Dedifferentiated amniotic fluid mesenchymal stem cell (primary cell): ENCODE measurements around the gene NSD2.
"Not testable (repeated sequence)": the region's sequence is repeated elsewhere in the genome, so short reads cannot be mapped to it uniquely, and the experiment has no call there.

Experiments used
- DNase-seq: peaks from one replicate; pipeline ENCODE4 v3.0.0-alpha.2; 2016; ENCODE audit errors: extremely low spot score

NSD2 gene

DNA sequence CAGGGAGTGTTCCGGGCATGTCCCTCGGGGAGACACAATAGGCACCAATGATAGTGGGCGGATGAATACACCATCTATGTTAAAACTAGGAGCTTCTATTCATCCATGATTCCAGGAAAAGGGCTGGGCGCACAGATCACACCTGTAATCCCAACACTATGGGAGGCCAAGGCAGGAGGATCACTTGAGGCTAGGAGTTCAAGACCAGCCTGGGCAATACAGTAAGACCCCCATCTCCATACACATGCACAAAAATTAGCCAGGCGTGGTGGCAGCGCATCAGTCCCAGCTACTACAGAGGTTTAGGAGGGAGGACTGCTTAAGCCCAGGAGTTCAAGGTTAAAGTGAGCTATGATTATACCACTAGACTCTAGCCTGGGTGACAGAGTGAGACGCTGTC is 135.2 kb downstream of the NSD2 start:
- DNase-seq, result no peak

DNA sequence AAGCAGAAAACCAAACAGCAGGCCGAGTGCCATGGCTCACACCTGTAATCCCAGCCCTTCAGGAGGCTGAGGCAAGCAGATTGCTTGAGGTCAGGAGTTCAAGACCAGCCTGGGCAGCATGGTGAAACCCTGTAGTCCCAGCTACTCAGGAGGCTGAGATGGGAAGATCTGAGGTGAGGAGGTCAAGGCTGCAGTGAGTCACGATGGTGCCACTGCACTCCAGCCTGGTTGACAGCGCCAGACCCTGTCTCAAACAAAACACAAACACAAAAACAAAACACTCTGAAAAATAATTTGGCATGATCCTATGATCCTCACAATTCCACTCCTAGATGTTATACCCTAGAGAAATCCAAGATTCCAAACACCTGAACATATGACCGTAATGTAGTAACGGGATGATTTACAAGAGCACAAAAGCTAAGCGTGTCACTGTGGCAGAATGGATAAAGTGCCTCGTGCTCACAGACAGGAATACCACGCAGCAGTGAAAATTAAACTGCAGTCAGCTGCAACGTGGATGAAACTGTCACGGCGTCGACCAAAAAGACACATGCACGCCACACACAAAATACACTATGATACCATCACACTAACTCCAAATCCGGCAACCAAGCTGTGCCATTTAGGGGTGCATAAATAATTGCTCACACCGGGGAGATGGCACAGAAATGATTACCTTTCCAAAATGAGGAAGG is 135.9 kb downstream of the NSD2 start:
- no peak for DNase-seq

DNA sequence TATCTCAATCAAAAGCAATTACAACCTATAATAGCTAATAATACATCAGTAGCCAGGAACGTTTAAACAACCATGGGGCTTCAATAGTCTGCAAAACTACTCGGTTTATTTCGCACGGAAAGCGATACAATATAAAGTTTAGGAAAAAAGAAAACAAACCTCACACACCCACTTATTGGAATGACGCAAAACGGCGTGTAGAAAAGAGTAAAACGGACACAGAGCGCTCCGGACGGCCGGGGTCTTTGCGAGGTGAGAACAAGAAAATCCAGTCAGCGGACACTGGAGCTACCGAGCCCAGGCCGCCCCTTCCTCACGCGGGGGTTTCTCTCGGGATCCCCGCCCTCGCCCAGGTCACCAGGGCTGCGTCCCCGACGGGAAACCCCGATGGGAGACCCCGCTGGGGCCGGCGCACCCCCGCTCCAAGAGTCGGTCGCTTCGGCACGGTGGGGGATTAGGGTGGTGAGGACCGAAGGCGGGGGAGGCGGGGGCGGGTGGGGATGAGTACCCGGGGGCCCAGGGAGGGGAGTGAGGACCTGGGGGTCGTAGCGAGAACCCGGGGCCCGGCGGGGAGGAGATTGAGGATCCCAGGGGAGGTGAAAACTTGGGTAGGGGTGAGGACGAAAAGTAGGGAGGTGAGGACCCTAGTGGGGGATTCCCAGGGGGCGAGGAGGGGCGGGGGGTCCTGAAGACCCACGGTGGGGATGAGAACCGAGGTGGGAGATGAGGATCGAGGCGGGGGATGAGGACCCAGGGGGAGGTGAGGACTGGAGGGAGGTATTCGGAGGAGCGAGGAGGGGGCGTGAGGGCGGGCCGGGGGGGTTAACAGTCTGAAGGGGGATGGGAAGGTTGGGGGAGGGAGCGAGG is 136.8 kb downstream of the NSD2 start:
- no peak for DNase-seq

DNA sequence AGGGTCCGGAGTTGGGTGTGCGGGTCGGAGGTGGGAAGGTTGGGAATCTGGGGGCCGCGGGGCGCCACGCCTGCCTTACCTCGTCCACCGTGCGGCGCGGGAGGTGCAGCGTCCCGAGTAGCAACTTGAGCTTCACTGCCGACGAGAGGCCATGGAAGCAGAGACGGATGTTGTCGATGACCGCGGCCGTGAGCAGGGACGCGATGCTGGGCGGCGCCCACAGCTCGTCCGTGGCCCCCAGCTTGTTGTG is 137.4 kb downstream of the NSD2 start:
- no peak for DNase-seq

DNA sequence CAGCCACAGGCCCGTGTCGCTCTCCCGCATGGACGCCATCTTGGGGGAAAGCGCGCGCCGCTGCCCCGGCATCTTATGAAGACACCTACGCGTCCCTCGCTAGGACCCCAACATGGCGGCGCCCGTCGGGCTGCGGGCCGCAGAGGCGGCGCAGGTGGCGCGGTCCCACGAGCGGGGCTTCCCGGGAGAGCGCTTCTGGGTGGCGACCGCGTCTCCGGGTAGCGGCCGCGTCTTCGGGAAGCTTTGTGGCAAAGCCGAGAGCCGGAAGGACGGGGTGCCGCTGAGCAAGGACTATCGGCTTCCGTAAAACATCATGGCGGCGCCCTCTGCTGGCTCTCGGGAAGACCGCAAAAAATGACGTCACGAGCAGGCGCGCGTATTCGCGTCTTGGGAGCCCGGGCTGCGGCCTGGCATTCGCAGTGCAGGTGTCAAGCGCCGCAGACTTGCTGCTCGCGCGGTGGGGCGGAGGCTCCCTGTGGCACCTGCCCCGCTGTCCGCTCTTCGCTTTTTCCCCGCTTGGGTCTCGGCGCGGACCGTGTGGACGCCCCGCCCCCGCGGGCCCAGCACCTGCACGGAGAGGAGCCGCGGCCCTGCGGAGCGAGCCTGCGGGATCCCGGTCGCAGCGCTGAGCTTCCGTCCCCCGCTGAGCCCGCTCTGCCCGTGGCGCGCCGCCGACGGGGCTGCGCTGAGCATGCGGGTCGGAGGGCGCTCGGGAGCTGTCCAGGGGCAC is 137.9 kb downstream of the NSD2 start, which contains the start of gene NELFA:
Gene NELFA, minus strand, starts transcription at position 54 of the 730 bp plus-strand sequence. Its CDS starts 15 bp downstream, at position 39.
- peak; percentile 93 for DNase-seq

DNA sequence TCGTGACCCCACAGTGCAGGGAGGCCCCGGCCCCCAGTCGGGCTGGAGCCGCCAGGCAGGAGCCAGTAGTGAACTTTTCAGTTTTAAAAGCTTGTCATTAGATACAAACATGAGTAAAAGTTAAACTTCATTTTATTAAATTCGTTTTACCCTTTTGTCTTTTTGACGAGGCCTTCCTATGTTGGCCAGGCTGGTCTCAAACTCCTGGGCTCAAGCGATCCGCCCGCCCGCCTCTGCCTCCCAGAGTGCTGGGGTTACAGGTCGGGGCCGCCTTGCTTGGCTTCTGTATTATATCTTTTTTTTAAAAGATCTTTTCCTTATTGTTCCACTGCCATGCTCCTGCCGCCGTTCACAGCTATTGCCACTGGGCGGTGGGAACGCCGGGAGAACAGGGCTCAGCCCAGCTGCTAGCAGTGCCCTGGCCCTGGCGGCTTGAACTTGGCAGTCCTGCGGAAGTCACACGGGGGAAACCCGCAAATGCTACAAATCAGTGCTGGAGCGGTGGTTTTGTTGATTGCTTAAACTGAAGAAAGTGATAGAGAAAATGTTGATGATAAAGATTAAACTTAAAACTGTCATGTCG is 138.5 kb downstream of the NSD2 start:
- DNase-seq, result peak; percentile 27

DNA sequence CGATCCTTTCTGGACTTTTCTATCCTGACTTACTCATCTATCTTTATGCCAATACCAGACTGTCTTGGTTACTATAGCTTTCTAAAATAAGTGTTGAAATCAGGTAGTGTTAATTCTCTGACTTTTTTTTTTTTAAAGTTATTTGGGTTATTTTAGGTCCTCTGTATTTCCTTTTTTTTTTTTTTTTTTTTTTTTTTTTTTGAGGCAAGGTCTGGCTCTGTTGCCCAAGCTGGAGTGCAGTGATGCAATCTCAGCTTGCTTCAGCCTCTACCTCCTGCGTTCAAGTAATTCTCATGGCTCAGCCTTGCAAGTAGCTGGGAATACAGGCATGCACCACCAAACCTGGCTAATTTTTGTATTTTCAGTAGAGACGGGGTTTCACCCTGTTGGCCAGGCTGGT is 140.4 kb downstream of the NSD2 start:
- no peak for DNase-seq

DNA sequence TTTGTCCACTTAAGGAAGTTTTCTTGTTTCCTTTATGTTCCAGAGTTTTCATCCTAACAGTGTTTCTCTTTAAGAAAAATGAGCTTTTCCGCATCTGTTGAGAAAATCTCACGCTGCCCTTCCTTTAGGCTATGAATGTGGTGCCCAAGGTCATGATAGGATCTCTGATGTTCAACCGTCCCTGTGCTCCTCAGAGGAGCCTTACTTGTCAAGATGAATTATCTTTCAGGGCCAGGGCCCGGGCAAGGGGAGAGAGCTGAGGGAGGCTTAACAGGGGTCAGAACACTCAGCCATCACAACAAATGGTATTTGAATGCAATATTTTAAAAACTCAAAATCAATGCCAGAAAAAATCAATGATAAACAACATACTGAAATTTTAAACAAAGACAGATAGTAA is 143.8 kb downstream of the NSD2 start:
- DNase-seq, result no peak

DNA sequence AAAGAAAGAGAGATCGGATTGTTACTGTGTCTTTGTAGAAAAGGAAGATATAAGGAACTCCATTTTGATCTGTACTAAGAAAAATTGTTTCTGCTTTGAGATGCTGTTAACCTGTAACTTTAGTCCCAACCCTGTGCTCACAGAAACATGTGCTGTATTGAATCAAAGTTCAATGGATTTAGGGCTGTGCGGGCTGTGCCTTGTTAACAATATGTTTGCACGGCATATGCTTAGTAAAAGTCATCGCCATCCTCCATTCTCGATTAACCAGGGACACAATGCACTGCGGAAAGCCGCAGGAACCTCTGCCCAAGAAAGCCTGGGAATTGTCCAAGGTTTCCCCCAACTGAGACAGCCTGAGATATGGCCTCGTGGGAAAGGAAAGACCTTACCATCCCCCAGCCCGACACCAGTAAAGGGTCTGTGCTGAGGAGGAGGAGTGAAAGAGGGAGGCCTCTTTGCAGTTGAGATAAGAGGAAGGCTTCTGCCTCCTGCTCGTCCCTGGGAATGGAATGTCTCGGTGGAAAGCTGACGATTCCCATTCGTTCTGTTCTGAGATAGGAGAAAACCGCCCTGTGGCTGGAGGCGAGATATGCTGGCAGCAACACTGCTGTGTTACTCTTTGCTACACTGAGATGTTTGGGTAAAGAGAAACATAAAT is 150.3 kb downstream of the NSD2 start:
- DNase-seq, result not testable (repeated sequence)

DNA sequence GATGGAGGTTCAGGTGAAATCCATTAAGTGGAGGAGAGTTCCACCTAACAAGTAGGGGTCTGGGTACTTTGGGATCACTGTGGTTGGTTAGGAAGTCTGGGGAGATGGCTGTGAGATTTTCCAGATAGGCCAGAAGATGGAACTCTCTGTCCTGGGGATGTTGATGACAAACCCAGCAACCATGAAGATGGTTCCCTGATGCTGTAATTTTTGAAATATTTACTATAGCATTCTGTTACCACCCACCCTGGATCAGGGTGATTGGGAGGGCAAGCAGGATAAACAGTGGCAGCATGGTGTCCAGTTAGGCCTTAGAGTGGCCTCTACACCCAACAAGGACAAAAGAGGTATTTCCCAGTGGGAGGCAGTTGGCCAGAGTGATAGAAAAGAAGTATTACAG is 153.5 kb downstream of the NSD2 start:
- no peak for DNase-seq

DNA sequence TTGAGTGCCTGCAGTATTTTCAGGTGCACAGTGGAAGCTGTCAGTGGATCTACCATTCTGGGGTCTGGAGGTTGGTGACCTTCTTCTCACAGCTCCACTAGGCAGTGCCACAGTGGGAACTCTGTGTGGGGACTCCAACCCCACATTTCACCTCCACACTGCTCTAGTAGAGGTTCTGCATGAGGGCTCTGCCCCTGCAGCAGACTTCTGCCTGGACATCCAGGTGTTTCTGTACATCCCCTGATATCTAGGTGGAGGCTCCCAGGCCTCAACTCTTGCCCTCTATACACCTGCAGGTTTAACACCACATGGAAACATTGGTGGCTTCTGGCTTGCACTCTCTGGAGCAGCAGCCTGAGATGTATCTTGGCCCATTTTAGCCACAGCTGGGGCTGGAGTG is 154.6 kb downstream of the NSD2 start:
- DNase-seq, result no peak

DNA sequence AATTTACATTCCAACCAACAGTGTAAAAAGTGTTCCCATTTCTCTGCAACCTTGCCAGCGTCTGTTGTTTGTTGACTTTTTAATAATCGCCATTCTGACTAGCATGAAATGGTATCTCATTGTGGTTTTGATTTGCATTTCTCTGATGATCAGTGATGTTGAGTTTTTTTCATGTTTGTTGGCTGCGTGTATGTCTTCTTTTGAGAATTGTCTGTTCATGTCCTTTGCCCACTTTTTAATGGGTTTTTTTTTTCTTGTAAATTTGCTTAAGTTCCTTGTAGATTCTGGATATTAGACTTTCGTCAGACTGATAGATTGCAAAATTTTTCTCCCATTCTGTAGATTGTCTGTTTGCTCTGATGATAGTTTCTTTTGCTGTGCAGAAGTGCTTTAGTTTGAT is 155.9 kb downstream of the NSD2 start:
- not testable (repeated sequence) for DNase-seq

DNA sequence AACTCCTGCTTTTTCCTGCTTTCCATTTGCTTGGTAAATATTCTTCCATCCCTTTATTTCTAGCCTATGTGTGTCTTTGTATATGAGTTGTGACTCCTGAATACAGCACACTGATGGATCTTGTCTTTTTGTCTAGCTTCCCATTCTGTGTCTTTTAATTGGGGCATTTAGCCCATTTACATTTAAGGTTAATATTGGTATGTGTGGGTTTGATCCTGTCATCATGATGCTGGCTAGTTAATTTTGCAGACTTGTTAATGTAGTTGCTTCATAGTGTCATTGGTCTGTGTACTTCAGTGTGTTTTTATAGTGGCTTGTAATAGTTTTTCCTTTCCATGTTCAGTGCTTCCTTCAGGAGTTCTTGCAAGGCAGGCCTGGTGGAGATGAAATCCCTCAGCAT is 160.0 kb downstream of the NSD2 start:
- not testable (repeated sequence) for DNase-seq
